ENCODE data around the gene HOXA6. TPM values are rescaled to one million over a fixed set of nuclear protein-coding genes. Genes with fewer than 3 reads are reported as not detected.
A peak's percentile ranks its signal among the peaks of the same experiment; 100 is the strongest.

The HOXA6 gene
- total and polyA plus RNA-seq, 4 donors, result 0.23 TPM; not detected in 3

DNA sequence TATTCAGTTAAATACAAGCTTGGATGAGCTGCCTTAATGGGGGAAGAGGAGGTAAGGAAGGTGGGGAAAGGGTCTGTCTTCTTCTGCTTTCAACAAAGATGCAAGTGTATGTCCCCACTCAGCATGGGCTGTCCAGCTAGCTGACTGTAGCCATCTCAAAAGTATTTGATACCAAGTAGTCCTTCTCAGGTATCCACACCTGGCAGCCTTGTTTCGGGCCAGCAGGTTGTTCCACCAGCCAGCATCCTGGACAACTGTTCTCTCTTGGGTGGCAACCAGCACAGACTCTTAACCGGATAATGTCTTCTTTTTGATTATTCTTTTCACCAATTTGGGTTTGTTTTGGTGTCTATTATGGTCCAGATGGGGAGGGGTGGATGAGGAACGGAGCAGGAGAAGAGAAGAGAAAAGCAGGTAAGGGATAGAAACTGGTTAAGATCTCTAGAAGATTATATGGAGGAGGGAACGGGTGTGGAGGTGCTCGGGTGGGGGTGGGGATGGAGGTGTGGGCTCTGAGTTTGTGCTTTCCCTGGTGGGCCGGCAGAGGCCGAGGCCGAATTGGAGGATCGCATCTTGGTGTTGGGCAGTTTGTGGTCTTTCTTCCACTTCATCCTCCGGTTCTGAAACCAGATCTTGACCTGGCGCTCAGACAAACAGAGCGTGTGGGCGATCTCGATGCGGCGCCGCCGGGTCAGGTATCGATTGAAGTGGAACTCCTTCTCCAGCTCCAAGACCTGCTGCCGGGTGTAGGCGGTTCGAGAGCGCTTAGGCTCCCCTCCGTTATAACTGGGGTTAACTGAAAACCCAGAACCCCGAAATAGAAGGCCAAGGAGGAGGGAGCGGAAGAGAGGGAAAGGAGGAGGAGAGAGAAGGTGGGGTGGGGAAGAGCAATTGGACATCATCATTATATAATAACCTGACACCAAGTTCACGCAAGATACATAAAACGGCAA, 18.5 kb downstream of the HOXA6 start:
- no peak for TF ChIP-seq FOXA2 (IDR thresholded peaks at IDR 0.05)
- no peak for TF ChIP-seq EGR1 (IDR thresholded peaks at IDR 0.05; ENCODE audit: low read depth in 2 of 2)
- TF ChIP-seq SP1 (IDR thresholded peaks at IDR 0.05), result no peak
- TF ChIP-seq, protein P1, sequence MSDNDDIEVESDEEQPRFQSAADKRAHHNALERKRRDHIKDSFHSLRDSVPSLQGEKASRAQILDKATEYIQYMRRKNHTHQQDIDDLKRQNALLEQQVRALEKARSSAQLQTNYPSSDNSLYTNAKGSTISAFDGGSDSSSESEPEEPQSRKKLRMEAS (IDR thresholded peaks at IDR 0.05), result no peak
- no peak for TF ChIP-seq GABPA (IDR thresholded peaks at IDR 0.05 in 1 of 2, conservative IDR thresholded peaks at IDR 0.05 in 1 of 2)
- TF ChIP-seq RAD21 (IDR thresholded peaks at IDR 0.05), result no peak
- no peak for TF ChIP-seq NR2F2 (IDR thresholded peaks at IDR 0.05)
- TF ChIP-seq FOXA1 (IDR thresholded peaks at IDR 0.05), result no peak

DNA sequence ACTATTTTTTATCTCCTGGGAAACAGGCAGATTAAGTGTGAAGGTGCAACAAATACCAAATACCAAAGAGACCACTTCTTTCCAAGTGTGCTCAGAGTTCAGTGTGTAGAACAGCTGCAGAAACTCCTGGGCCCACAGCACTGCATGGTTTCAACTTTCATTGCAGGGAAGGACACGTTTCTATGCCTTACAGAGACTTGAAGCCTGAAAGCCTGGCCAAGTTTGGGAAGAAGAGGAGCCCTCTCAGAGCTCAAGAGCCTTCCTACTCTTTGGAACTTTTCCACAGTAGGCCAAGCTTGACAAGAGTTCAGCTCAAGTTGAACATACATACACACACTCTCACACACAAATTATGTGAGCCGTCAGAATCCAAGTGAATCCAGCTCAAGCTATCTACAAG, 19.5 kb downstream of the HOXA6 start:
- H3K27ac ChIP-seq (ENCODE audit: low read depth in 1 of 2, low read length in 2 of 2), result no peak overlapping the region
- no peak overlapping the region for H3K9ac ChIP-seq (ENCODE audit: low read depth in 1 of 2, low read length in 2 of 2)
- H3K9me3 ChIP-seq (ENCODE audit: control insufficient read depth in 4 of 4, low read length in 3 of 4), result peaks cover 0 to 4% (median under 1%) of the 10 kb centered on the region in 4 donors
- TF ChIP-seq RXRA (IDR thresholded peaks at IDR 0.05), result no peak
- TF ChIP-seq NR2F2 (IDR thresholded peaks at IDR 0.05), result no peak
- no peak for TF ChIP-seq EGR1 (IDR thresholded peaks at IDR 0.05; ENCODE audit: low read depth in 2 of 2)
- no peak for TF ChIP-seq YY1 (IDR thresholded peaks at IDR 0.05)
- TF ChIP-seq FOXA1 (IDR thresholded peaks at IDR 0.05), result no peak
- TF ChIP-seq GABPA (IDR thresholded peaks at IDR 0.05 in 1 of 2, conservative IDR thresholded peaks at IDR 0.05 in 1 of 2), result no peak
- TF ChIP-seq HNF4G (IDR thresholded peaks at IDR 0.05), result no peak
- TF ChIP-seq FOXA2 (IDR thresholded peaks at IDR 0.05), result no peak
- no peak overlapping the region for H3K4me3 ChIP-seq (ENCODE audit: low read depth in 1 of 3, low read length in 3 of 3)
- DNase-seq (ENCODE audit: low spot score), result no peak
- H3K4me1 ChIP-seq (ENCODE audit: control insufficient read depth in 4 of 4, insufficient read depth in 4 of 4, low read length in 3 of 4), result peaks cover 0 to 11% (median 2%) of the 10 kb centered on the region in 4 donors
- no peaks in the 10 kb centered on the region for H3K36me3 ChIP-seq (ENCODE audit: control insufficient read depth in 4 of 4, insufficient read depth in 3 of 4, low read depth in 1 of 4, low read length in 3 of 4)
- 21% methylated on average over 2 of the region's 2 CpGs for WGBS
- H3K27me3 ChIP-seq (ENCODE audit: control insufficient read depth in 4 of 4, insufficient read depth in 4 of 4, low read length in 3 of 4), result peaks cover 0 to 23% (median 14%) of the 10 kb centered on the region in 4 donors

More for the DNA sequence above, 18.5 kb downstream of the HOXA6 start:
- Histone ChIP-seq H3K27ac (ENCODE audit: low read depth in 1 of 2, low read length in 2 of 2) (peak overlapping the region in 1 of 2 donors; percentile 43), H3K9me3 (ENCODE audit: control insufficient read depth in 4 of 4, low read length in 3 of 4) (peaks cover 0 to 3% (median under 1%) of the 10 kb centered on the region in 4 donors), H3K4me1 (ENCODE audit: control insufficient read depth in 4 of 4, insufficient read depth in 4 of 4, low read length in 3 of 4) (peaks cover 0 to 9% (median 1%) of the 10 kb centered on the region in 4 donors), H3K4me3 (ENCODE audit: low read depth in 1 of 3, low read length in 3 of 3) (peak overlapping the region in 1 of 3 donors; percentile 57), H3K27me3 (ENCODE audit: control insufficient read depth in 4 of 4, insufficient read depth in 4 of 4, low read length in 3 of 4) (peaks cover 0 to 28% (median 13%) of the 10 kb centered on the region in 4 donors), H3K36me3 (ENCODE audit: control insufficient read depth in 4 of 4, insufficient read depth in 3 of 4, low read depth in 1 of 4, low read length in 3 of 4) (no peaks in the 10 kb centered on the region), H3K9ac (ENCODE audit: low read depth in 1 of 2, low read length in 2 of 2) (no peak overlapping the region)
- 34% methylated on average over 28 of the region's 28 CpGs for WGBS
- DNase-seq (ENCODE audit: low spot score), result no peak

DNA sequence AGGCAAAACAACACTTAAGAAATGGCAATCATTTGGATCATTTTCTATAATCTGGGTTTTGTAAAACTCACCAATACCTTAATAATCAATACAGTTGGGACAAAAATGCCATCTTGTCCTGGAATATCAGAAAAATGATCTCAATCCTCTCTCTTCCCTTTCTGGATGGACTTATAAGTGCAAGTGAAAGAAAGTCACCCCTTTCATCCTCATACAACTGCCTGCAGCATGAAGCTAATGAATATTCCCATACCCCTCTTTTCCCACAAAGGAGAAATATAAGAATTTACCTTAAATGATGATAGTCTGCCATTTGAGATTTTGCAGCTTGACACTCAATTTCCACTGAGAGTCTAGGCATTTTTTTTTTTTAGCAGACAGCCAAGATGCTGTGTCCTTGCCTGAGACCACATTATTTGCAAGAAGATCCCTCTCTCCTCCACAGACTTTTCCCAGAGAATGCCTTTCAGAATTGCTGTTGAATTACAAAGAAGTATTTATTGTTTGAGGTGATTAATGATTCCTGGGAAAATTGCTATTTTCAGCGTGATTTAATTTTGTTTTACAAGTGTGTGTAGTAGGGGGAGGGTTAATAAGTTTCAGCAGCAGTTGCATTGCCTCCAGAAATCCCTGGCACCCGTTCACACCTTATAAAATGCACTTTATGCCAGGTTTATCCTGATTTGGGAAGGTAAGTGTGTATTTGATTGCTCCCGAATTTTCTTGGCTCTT, 20.8 kb downstream of the HOXA6 start:
- Histone ChIP-seq H3K36me3 (ENCODE audit: control insufficient read depth in 4 of 4, insufficient read depth in 3 of 4, low read depth in 1 of 4, low read length in 3 of 4) (no peaks in the 10 kb centered on the region), H3K9ac (ENCODE audit: low read depth in 1 of 2, low read length in 2 of 2) (no peak overlapping the region), H3K27ac (ENCODE audit: low read depth in 1 of 2, low read length in 2 of 2) (no peak overlapping the region), H3K4me1 (ENCODE audit: control insufficient read depth in 4 of 4, insufficient read depth in 4 of 4, low read length in 3 of 4) (peaks cover 7 to 14% (median 12%) of the 10 kb centered on the region in 4 donors), H3K27me3 (ENCODE audit: control insufficient read depth in 4 of 4, insufficient read depth in 4 of 4, low read length in 3 of 4) (peaks cover 2 to 21% (median 13%) of the 10 kb centered on the region in 4 donors), H3K4me3 (ENCODE audit: low read depth in 1 of 3, low read length in 3 of 3) (no peak overlapping the region), H3K9me3 (ENCODE audit: control insufficient read depth in 4 of 4, low read length in 3 of 4) (peaks cover 0 to 4% (median under 1%) of the 10 kb centered on the region in 4 donors)
- DNase-seq (ENCODE audit: low spot score), result no peak
- 25% methylated on average over 3 of the region's 3 CpGs for WGBS
- TF ChIP-seq, protein P2, sequence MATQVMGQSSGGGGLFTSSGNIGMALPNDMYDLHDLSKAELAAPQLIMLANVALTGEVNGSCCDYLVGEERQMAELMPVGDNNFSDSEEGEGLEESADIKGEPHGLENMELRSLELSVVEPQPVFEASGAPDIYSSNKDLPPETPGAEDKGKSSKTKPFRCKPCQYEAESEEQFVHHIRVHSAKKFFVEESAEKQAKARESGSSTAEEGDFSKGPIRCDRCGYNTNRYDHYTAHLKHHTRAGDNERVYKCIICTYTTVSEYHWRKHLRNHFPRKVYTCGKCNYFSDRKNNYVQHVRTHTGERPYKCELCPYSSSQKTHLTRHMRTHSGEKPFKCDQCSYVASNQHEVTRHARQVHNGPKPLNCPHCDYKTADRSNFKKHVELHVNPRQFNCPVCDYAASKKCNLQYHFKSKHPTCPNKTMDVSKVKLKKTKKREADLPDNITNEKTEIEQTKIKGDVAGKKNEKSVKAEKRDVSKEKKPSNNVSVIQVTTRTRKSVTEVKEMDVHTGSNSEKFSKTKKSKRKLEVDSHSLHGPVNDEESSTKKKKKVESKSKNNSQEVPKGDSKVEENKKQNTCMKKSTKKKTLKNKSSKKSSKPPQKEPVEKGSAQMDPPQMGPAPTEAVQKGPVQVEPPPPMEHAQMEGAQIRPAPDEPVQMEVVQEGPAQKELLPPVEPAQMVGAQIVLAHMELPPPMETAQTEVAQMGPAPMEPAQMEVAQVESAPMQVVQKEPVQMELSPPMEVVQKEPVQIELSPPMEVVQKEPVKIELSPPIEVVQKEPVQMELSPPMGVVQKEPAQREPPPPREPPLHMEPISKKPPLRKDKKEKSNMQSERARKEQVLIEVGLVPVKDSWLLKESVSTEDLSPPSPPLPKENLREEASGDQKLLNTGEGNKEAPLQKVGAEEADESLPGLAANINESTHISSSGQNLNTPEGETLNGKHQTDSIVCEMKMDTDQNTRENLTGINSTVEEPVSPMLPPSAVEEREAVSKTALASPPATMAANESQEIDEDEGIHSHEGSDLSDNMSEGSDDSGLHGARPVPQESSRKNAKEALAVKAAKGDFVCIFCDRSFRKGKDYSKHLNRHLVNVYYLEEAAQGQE (IDR thresholded peaks at IDR 0.05), result no peak
- TF ChIP-seq YY1 (IDR thresholded peaks at IDR 0.05) (no peak), FOXA2 (IDR thresholded peaks at IDR 0.05) (no peak), FOXA1 (IDR thresholded peaks at IDR 0.05) (no peak), RAD21 (IDR thresholded peaks at IDR 0.05) (no peak), GABPA (IDR thresholded peaks at IDR 0.05 in 1 of 2, conservative IDR thresholded peaks at IDR 0.05 in 1 of 2) (no peak), EGR1 (IDR thresholded peaks at IDR 0.05; ENCODE audit: low read depth in 2 of 2) (no peak), JUND (IDR thresholded peaks at IDR 0.05) (no peak), NR2F2 (IDR thresholded peaks at IDR 0.05) (no peak)
- TF ChIP-seq, protein P1 (IDR thresholded peaks at IDR 0.05), result no peak
- TF ChIP-seq, protein P3, sequence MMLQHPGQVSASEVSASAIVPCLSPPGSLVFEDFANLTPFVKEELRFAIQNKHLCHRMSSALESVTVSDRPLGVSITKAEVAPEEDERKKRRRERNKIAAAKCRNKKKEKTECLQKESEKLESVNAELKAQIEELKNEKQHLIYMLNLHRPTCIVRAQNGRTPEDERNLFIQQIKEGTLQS (IDR thresholded peaks at IDR 0.05), result no peak
